22Rv1 (cell line): ENCODE results near the gene GBE1.

Experiments used
- CTCF ChIP-seq: fragments of 450-650 bp; IDR thresholded peaks from 2 replicates; pipeline ENCODE4 v1.5.1; 2017; ENCODE audit warnings: mild to moderate bottlenecking
- ZFX ChIP-seq: fragments of 450-650 bp; IDR thresholded peaks from 2 replicates; pipeline ENCODE4 v1.6.1; 2017; ENCODE audit warnings: antibody characterized with exemption, borderline replicate concordance

- no peak for TF ChIP-seq CTCF
- TF ChIP-seq ZFX = no peak
Observed at GRCh38 chr3:81695302-81695701, 66.1 kb downstream of the GBE1 start.
